Measurements from ENCODE around the gene PLCB2. TPM values are rescaled to one million over a fixed set of nuclear protein-coding genes. Genes with fewer than 3 reads are reported as not detected.
A peak's percentile ranks its signal among the peaks of the same experiment; 100 is the strongest.

PLCB2 gene
- total and polyA plus RNA-seq, 9 of the 15 experiments (the other 6 are each of a cell fraction or from before 2014, with no cell fraction given): 0.37 to 12.3 (median 8.0) TPM

DNA sequence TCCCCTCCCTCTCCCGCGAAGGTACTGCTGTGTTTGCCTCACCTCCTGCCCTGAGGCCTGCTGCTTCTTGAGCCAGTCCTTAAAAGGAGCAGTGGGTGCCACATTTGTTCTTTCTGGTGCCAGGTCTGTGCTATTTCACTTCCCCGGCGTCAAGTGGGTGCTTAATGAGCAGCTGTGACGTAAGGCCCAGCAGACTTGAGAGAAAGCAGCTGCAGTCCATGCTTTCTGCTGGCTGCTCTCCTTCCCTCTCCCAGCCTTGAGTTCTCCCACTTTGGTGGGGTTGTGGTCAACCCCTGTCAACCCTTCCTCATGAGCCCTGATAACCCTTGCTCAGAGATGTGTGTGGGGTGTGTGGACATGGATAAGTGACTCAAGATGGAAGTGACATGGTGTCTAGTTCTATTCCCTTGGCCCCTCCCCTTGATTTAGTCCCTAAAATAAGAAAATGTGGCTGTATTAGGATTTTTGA is 22.7 kb upstream of the PLCB2 start (continued):
- TF ChIP-seq, protein P1, sequence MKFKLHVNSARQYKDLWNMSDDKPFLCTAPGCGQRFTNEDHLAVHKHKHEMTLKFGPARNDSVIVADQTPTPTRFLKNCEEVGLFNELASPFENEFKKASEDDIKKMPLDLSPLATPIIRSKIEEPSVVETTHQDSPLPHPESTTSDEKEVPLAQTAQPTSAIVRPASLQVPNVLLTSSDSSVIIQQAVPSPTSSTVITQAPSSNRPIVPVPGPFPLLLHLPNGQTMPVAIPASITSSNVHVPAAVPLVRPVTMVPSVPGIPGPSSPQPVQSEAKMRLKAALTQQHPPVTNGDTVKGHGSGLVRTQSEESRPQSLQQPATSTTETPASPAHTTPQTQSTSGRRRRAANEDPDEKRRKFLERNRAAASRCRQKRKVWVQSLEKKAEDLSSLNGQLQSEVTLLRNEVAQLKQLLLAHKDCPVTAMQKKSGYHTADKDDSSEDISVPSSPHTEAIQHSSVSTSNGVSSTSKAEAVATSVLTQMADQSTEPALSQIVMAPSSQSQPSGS (CRISPR knock-in tag; IDR thresholded peaks at IDR 0.05): no peak
- TF ChIP-seq ZNF354B (CRISPR knock-in tag; IDR thresholded peaks at IDR 0.05) (no peak), ESRRB (CRISPR knock-in tag; IDR thresholded peaks at IDR 0.05; ENCODE audit: borderline replicate concordance) (no peak), ZC3H11A (IDR thresholded peaks at IDR 0.05; ENCODE audit: low read depth, low read length) (no peak), KDM1A (IDR thresholded peaks at IDR 0.05) (peak; percentile 15; a peak in 1 of 4 replicates), ERF (CRISPR knock-in tag; IDR thresholded peaks at IDR 0.05) (no peak), ARID1B (IDR thresholded peaks at IDR 0.05) (peak; percentile 85), SMARCB1 (IDR thresholded peaks at IDR 0.05; ENCODE audit: insufficient read length, low read depth) (no peak), TEAD1 (CRISPR knock-in tag; IDR thresholded peaks at IDR 0.05) (no peak), GABPB1 (CRISPR knock-in tag; IDR thresholded peaks at IDR 0.05) (no peak), HMG20B (CRISPR knock-in tag; IDR thresholded peaks at IDR 0.05) (no peak), ZNF12 (CRISPR knock-in tag; IDR thresholded peaks at IDR 0.05) (no peak), ZBTB1 (CRISPR knock-in tag; IDR thresholded peaks at IDR 0.05; ENCODE audit: borderline replicate concordance, low read depth) (peak; percentile 48; the same call in 1 of the 2 replicates), PHF21A (IDR thresholded peaks at IDR 0.05; ENCODE audit: borderline replicate concordance, low read depth) (no peak), TARDBP (IDR thresholded peaks at IDR 0.05) (no peak), MYNN (IDR thresholded peaks at IDR 0.05) (peak; percentile 40; the same call in 1 of the 2 replicates), MYNN (CRISPR knock-in tag; IDR thresholded peaks at IDR 0.05) (no peak), GTF2A2 (tag; IDR thresholded peaks at IDR 0.05) (no peak)
- TF ChIP-seq, protein P2, sequence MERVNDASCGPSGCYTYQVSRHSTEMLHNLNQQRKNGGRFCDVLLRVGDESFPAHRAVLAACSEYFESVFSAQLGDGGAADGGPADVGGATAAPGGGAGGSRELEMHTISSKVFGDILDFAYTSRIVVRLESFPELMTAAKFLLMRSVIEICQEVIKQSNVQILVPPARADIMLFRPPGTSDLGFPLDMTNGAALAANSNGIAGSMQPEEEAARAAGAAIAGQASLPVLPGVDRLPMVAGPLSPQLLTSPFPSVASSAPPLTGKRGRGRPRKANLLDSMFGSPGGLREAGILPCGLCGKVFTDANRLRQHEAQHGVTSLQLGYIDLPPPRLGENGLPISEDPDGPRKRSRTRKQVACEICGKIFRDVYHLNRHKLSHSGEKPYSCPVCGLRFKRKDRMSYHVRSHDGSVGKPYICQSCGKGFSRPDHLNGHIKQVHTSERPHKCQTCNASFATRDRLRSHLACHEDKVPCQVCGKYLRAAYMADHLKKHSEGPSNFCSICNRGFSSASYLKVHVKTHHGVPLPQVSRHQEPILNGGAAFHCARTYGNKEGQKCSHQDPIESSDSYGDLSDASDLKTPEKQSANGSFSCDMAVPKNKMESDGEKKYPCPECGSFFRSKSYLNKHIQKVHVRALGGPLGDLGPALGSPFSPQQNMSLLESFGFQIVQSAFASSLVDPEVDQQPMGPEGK (CRISPR knock-in tag; IDR thresholded peaks at IDR 0.05; ENCODE audit: borderline replicate concordance): no peak
- TF ChIP-seq, protein P3, sequence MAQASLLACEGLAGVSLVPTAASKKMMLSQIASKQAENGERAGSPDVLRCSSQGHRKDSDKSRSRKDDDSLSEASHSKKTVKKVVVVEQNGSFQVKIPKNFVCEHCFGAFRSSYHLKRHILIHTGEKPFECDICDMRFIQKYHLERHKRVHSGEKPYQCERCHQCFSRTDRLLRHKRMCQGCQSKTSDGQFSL (CRISPR knock-in tag; IDR thresholded peaks at IDR 0.05): no peak; the same call in 1 of the 2 replicates
- TF ChIP-seq, protein P3 (tag; IDR thresholded peaks at IDR 0.05): no peak
- TF ChIP-seq, protein P4, sequence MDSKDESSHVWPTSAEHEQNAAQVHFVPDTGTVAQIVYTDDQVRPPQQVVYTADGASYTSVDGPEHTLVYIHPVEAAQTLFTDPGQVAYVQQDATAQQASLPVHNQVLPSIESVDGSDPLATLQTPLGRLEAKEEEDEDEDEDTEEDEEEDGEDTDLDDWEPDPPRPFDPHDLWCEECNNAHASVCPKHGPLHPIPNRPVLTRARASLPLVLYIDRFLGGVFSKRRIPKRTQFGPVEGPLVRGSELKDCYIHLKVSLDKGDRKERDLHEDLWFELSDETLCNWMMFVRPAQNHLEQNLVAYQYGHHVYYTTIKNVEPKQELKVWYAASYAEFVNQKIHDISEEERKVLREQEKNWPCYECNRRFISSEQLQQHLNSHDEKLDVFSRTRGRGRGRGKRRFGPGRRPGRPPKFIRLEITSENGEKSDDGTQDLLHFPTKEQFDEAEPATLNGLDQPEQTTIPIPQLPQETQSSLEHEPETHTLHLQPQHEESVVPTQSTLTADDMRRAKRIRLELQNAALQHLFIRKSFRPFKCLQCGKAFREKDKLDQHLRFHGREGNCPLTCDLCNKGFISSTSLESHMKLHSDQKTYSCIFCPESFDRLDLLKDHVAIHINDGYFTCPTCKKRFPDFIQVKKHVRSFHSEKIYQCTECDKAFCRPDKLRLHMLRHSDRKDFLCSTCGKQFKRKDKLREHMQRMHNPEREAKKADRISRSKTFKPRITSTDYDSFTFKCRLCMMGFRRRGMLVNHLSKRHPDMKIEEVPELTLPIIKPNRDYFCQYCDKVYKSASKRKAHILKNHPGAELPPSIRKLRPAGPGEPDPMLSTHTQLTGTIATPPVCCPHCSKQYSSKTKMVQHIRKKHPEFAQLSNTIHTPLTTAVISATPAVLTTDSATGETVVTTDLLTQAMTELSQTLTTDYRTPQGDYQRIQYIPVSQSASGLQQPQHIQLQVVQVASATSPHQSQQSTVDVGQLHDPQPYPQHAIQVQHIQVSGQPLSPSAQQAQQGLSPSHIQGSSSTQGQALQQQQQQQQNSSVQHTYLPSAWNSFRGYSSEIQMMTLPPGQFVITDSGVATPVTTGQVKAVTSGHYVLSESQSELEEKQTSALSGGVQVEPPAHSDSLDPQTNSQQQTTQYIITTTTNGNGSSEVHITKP (IDR thresholded peaks at IDR 0.05; ENCODE audit: partially characterized antibody): peak; percentile 48
